ENCODE data around the gene COL4A2.

DNA sequence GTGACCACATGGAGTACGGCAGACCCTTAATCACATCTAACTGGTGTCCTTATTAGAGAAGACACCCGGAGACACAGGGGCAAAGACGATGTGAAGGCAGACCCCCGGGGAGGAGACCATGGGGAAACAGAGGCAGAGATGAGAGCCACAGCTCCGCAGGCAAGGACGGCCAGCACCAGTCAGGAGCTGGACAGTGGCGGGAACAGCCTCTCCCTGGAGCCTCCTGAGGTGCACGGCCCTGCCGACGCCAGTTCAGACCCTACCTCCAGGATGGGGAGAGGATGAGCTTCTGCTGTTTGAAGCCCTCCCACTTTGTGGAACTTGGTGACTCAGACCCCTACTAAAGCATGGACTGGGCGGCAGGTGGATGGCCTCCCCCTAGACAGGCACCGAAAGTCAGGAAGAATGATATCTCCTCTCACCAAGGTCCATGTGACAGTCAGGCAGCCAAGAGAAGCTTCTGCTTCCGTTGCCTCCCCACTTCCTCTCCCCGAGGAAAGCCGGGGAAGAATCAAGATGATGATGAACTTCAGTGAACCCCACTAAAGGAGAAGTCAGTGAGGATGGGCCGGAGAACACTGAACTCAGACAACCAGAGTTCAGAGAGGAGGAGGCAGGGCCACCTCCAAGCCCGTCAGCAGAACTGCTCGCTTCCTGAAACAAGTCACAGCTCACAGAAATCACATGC is 229.1 kb downstream of the COL4A2 start:
- TF ChIP-seq, protein P1, sequence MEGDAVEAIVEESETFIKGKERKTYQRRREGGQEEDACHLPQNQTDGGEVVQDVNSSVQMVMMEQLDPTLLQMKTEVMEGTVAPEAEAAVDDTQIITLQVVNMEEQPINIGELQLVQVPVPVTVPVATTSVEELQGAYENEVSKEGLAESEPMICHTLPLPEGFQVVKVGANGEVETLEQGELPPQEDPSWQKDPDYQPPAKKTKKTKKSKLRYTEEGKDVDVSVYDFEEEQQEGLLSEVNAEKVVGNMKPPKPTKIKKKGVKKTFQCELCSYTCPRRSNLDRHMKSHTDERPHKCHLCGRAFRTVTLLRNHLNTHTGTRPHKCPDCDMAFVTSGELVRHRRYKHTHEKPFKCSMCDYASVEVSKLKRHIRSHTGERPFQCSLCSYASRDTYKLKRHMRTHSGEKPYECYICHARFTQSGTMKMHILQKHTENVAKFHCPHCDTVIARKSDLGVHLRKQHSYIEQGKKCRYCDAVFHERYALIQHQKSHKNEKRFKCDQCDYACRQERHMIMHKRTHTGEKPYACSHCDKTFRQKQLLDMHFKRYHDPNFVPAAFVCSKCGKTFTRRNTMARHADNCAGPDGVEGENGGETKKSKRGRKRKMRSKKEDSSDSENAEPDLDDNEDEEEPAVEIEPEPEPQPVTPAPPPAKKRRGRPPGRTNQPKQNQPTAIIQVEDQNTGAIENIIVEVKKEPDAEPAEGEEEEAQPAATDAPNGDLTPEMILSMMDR (conservative IDR thresholded peaks at IDR 0.05; ENCODE audit: low read length): no peak
- TF ChIP-seq EZH2phosphoT487 (IDR thresholded peaks at IDR 0.05; ENCODE audit: borderline replicate concordance): no peak
